ENCODE results near the gene SLC26A2.

DNA sequence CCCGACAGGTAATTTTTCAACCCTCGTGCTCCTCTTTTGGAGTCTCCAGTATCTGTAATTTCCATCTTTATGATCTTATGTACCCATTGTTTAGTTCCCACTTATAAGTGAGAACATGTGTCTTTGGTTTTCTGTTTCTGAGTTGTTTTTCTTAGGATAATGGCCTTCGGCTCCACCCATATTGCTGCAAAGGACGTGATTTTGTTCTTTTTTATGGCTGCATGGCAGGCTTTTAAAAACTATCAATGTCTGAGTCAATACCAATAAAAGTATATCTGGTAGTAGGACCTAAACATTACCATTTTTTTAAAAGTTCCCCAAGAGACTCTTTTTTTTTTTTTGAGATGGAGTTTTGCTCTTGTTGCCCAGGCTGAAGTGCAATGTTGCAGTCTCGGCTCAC lies 3.9 kb upstream of the SLC26A2 start:
- TF ChIP-seq, protein P1, sequence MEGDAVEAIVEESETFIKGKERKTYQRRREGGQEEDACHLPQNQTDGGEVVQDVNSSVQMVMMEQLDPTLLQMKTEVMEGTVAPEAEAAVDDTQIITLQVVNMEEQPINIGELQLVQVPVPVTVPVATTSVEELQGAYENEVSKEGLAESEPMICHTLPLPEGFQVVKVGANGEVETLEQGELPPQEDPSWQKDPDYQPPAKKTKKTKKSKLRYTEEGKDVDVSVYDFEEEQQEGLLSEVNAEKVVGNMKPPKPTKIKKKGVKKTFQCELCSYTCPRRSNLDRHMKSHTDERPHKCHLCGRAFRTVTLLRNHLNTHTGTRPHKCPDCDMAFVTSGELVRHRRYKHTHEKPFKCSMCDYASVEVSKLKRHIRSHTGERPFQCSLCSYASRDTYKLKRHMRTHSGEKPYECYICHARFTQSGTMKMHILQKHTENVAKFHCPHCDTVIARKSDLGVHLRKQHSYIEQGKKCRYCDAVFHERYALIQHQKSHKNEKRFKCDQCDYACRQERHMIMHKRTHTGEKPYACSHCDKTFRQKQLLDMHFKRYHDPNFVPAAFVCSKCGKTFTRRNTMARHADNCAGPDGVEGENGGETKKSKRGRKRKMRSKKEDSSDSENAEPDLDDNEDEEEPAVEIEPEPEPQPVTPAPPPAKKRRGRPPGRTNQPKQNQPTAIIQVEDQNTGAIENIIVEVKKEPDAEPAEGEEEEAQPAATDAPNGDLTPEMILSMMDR (conservative IDR thresholded peaks at IDR 0.05; ENCODE audit: low read depth, low read length), result no peak
- TF ChIP-seq EZH2phosphoT487 (IDR thresholded peaks at IDR 0.05; ENCODE audit: borderline replicate concordance, low read length), result no peak
- TF ChIP-seq EZH2 (IDR thresholded peaks at IDR 0.05; ENCODE audit: low read length, unreplicated experiment), result no peak

Data from PC-3 (cell line).